Measurements from ENCODE around the gene MYMX. TPM values are rescaled to one million over a fixed set of nuclear protein-coding genes. Genes with fewer than 3 reads are reported as not detected.

MYMX gene
- total and polyA plus RNA-seq, 2 of the 4 experiments (the other 2 are of a cell fraction) = not detected

DNA sequence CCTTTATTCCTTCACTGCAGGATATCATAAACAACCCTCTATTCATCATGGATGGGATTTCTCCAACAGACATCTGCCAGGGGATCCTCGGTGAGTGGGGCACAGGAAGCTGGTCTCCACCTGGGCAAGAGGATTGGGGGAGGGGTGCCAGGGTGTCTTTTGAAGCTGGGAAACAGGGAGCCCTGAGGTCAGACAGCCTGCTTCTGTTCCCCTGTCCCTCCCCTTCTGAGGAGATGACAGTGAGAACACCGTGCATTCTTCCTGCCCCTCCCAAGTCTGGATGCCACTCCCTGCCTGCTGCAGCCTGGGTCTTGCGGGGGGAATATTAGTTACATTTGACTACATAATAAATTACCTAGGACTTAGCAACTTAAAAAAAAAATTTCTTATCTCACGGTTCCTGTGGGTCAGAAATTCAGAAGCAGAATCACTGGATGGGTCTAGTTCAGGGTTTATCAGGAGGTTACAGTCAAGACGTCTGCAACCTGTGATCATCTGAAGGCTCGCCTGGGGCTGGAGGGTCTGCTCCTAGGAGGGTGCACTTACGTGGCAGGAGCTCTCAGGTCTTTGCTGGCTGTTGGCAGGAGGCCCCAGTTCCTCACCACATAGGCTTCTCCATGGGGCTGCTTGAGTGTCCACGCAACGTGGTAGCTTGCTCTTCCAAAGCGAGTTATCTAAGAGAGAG, 46.7 kb upstream of the MYMX start:
- H3K79me1 ChIP-seq (ENCODE audit: low read depth in 1 of 2, low read length in 2 of 2) = no peaks in the 10 kb centered on the region
- H3K4me1 ChIP-seq (ENCODE audit: control insufficient read depth, insufficient read depth, low read length) = 0 out of 2 replicates have a peak, but pooled peaks cover 2% of the 10 kb centered on the region
- H2BK15ac ChIP-seq (ENCODE audit: low read depth, low read length) = no peak overlapping the region
- no peak overlapping the region for H3K4ac ChIP-seq (ENCODE audit: low read depth, low read length)
- no peak overlapping the region for H4K5ac ChIP-seq (ENCODE audit: low read depth, low read length)
- ChIA-PET CTCF (no interaction called here), POLR2A (ENCODE audit: unreplicated experiment) (no interaction called here)
- H3K14ac ChIP-seq (replicated peaks; ENCODE audit: low read depth, low read length) = no peak overlapping the region
- no peak overlapping the region for H2BK20ac ChIP-seq (ENCODE audit: low read depth, low read length)
- no peak overlapping the region for H3K9ac ChIP-seq (ENCODE audit: low read depth, low read length)
- H2AFZ ChIP-seq (replicated peaks; ENCODE audit: low read length, poor library complexity) = no peak overlapping the region
- no peak overlapping the region for H2BK120ac ChIP-seq (ENCODE audit: low read depth, low read length)
- BruUV-seq (replicated peaks) = no TSS peak
- H4K8ac ChIP-seq (ENCODE audit: low read depth in 2 of 2, low read length in 2 of 2) = no peak overlapping the region
- no peak overlapping the region for H3K56ac ChIP-seq (ENCODE audit: extremely low read depth, insufficient read depth, low read length)
- no peak overlapping the region for H2AK5ac ChIP-seq (ENCODE audit: low read depth, low read length)
- no peak for ATAC-seq (ENCODE audit: low read depth)
- peaks cover 2% of the 10 kb centered on the region for H3K9me3 ChIP-seq (ENCODE audit: control insufficient read depth, insufficient read depth, low read length)
- in situ Hi-C loops (cut with MboI; ENCODE audit: low sequenced_read_pairs) (loop anchor here (5.0 to 10.0 kb wide), 2 partner anchors 62 to 165 kb away; no protein-coding TSS in a partner anchor), intact Hi-C loops (cut with micrococcal nuclease) (no loop called here), dilution Hi-C loops (cut with HindIII; ENCODE audit: low sequenced_read_pairs, unreplicated experiment) (no loop called here)
- no peaks in the 10 kb centered on the region for H4K20me1 ChIP-seq (ENCODE audit: insufficient read depth, low read length)
- no peaks in the 10 kb centered on the region; the same call in 1 of the 2 replicates for H3K9me1 ChIP-seq (ENCODE audit: insufficient read depth, low read length)
- H3K4me2 ChIP-seq (ENCODE audit: low read depth, low read length) = no peak overlapping the region
- H3K27me3 ChIP-seq (ENCODE audit: control insufficient read depth, insufficient read depth, low read length) = peaks cover 36% of the 10 kb centered on the region
- no peak overlapping the region for H4K91ac ChIP-seq (ENCODE audit: insufficient read depth, low read depth, low read length)
- TF ChIP-seq RAD21 (IDR thresholded peaks at IDR 0.05; ENCODE audit: low read length) = no peak
- no peak for TF ChIP-seq RCOR1 (IDR thresholded peaks at IDR 0.05; ENCODE audit: insufficient replicate concordance, low read length)
- TF ChIP-seq SMC3 (IDR thresholded peaks at IDR 0.05; ENCODE audit: low read depth, low read length) = no peak
- no peak for TF ChIP-seq NFE2L2 (IDR thresholded peaks at IDR 0.05; ENCODE audit: low read depth, low read length)
- TF ChIP-seq CHD1 (IDR thresholded peaks at IDR 0.05; ENCODE audit: low read depth, low read length) = no peak
- TF ChIP-seq MAFK (IDR thresholded peaks at IDR 0.05; ENCODE audit: low read depth, low read length) = no peak
- no peak for TF ChIP-seq MAZ (IDR thresholded peaks at IDR 0.05; ENCODE audit: borderline replicate concordance, low read depth, low read length)
- no peak for TF ChIP-seq POLR2A (IDR thresholded peaks at IDR 0.05; ENCODE audit: low read depth, low read length)
- no peak for TF ChIP-seq MXI1 (IDR thresholded peaks at IDR 0.05; ENCODE audit: borderline replicate concordance, low read depth, low read length)
- TF ChIP-seq, protein P1, sequence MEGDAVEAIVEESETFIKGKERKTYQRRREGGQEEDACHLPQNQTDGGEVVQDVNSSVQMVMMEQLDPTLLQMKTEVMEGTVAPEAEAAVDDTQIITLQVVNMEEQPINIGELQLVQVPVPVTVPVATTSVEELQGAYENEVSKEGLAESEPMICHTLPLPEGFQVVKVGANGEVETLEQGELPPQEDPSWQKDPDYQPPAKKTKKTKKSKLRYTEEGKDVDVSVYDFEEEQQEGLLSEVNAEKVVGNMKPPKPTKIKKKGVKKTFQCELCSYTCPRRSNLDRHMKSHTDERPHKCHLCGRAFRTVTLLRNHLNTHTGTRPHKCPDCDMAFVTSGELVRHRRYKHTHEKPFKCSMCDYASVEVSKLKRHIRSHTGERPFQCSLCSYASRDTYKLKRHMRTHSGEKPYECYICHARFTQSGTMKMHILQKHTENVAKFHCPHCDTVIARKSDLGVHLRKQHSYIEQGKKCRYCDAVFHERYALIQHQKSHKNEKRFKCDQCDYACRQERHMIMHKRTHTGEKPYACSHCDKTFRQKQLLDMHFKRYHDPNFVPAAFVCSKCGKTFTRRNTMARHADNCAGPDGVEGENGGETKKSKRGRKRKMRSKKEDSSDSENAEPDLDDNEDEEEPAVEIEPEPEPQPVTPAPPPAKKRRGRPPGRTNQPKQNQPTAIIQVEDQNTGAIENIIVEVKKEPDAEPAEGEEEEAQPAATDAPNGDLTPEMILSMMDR (conservative IDR thresholded peaks at IDR 0.05; ENCODE audit: low read depth, low read length) = no peak
- no peak for DNase-seq
- H3K27ac ChIP-seq (ENCODE audit: insufficient read depth, low read length) = no peak overlapping the region
- H2BK5ac ChIP-seq (ENCODE audit: low read depth, low read length, poor library complexity, severe bottlenecking) = no peak overlapping the region
- H3K4me3 ChIP-seq (ENCODE audit: insufficient read depth, low read depth, low read length) = no peak overlapping the region
- no peak overlapping the region for H2AK9ac ChIP-seq (replicated peaks; ENCODE audit: low read depth, low read length, poor library complexity)
- no peak overlapping the region for H3K23ac ChIP-seq (ENCODE audit: low read depth, low read length)
- no peaks in the 10 kb centered on the region for H3K36me3 ChIP-seq (ENCODE audit: control insufficient read depth, insufficient read depth, low read length)
- no peak overlapping the region for H3K18ac ChIP-seq (ENCODE audit: low read depth, low read length)
- WGBS, 2 experiments (ENCODE audit: extremely low coverage in 2 of 2, insufficient read length in 1 of 2) = 20% methylated on average over 1 of the region's 10 CpGs; no CpG with 5 or more reads in 1 of the 2 experiments

All from IMR-90 (cell line).